Measurements from ENCODE around the gene YARS1.

GRCh38 chr1:32817815-32818786, 943 bp upstream of the YARS1 start:
- TF ChIP-seq CTCF (IDR thresholded peaks at IDR 0.05) (no peak), REST (IDR thresholded peaks at IDR 0.05; ENCODE audit: insufficient read depth in 1 of 2, low read depth in 2 of 2, low read length in 1 of 2) (no peak)
